ENCODE results near the gene VSTM2B.
"Not testable (repeated sequence)": the region's sequence is repeated elsewhere in the genome, so short reads cannot be mapped to it uniquely, and the experiment has no call there.

Gene VSTM2B

GRCh38 chr19:29525901-29526729 is at the start of gene VSTM2B:
TSS of gene VSTM2B (plus strand) at chr19:29525994. CDS start at chr19:29526584, 590 bp downstream.
- DNase-seq (ENCODE audit: low spot score) = no peak

- no peak for DNase-seq (ENCODE audit: low spot score)
Observed at GRCh38 chr19:29476528-29476927, 49.3 kb upstream of the VSTM2B start.

DNA sequence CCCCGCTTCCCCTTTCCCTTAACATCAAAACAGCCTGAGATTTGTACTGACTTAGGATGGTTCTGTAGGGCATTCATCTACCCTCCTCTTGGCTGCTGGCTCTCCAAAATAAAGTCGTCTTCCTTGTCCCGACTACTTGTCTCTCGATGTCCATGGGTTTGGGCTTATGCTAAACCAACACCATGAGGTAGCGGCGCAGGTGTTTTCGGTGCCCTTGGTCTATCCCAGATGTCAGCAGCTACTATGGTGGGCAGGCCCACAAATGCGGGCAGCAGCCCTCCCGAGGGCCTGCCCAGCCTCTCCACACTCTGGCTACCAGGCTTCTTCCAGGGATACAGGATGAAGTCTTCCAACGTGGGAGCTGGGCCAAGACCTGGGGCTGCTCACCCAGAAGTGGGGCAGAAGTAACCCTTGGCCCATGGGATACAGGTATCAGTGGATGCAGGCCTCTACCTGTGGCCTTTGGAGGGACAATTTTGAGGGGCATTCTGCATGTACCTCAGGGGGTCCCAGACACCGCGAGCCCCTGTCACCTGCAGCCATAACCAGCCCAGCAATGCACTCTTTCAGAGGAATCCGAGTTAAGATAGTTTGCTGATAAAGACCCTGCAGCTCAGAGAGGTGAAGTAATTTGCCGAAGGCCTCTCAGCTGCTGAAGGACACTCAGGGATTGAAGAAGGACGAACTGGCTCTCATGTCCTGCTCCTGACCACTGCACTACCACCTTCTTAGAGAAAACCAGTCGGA is 47.8 kb upstream of the VSTM2B start:
- DNase-seq (ENCODE audit: low spot score) = no peak

DNA sequence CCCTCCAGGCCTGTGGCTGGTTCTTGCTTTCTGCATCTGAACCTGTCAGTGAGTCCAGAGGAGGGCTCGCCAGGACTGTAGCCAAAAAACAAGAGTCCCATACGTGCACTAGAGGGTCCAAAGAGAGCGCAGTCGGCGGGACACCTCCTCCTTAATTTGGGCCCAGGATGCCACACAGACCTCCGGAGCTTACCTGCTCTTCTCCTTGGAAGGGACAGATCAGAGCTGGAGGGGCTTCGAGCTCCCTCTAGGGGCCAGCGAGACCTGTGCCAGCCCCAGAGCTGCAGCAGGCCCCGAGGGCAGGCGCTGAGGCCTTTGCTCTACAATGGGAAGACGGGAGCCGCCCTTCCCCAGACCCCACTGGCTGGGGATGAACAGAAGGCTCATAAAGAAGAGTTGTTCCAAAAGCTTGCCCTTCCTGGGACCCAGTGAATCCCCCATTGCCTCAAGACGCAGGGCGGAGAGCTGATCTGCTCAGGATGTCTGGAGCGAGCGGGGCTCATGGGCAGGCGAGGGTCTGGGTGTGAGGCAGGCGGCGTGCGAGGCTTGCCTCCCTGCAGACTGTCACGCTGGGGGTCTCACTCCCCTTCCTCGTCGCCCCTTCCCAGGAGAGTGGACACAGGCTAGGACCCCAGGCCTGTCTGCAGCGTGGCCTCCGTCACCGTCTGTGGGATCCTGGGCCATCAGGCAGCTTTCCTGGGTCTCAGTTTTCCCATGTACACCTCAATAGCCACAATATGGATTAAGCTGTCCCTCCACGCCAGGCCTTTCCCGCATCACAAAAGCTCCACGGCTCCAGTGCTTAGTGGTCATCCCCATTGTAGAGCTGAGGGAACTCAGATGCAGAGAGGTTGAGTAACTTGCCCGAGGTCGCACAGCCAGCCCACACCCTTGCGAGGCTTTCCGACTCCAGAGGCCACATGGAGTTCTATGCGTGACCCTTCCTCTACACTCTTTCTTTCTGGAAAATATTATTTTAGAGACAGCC is 46.9 kb upstream of the VSTM2B start:
- DNase-seq (ENCODE audit: low spot score) = no peak

DNA sequence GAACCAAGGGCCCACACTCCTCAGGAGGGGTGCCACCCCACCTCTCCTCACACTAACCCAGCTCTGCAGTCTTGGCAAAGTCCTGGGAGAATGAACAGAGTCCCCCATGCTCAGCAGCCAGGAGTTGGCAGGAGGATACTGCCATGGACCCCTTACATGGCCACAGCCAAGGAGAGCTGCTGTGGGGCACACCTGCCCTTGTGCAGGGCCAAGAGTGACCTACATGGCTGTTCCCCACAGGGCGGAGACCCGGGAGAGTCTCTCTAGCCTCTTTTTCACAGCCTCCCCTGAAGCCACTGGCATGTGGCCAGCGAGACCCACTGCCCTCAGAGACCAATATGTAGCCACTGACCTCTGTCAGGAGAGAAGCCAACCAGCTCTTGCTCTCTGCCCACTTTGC is 45.9 kb upstream of the VSTM2B start:
- no peak for DNase-seq (ENCODE audit: low spot score)

DNA sequence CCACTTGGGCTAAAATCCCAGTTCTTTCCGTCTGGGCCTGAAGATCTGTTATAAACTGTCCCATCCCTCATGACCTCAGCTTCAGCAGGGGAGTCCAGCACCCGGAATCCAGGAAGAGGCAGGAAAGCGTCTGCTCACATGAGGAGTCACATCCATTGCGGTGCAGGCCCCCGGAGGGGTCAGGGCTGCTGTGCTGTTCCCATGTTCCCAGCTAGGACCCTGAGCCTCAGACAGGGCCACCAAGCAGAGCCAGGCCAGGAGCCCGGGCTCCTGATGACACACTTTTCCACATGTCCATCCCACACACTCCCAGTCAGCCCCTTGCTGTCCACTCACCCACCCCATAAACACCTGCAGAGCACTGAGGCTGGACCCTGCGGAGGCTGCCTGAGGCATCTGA is 45.3 kb upstream of the VSTM2B start:
- DNase-seq (ENCODE audit: low spot score) = no peak

DNA sequence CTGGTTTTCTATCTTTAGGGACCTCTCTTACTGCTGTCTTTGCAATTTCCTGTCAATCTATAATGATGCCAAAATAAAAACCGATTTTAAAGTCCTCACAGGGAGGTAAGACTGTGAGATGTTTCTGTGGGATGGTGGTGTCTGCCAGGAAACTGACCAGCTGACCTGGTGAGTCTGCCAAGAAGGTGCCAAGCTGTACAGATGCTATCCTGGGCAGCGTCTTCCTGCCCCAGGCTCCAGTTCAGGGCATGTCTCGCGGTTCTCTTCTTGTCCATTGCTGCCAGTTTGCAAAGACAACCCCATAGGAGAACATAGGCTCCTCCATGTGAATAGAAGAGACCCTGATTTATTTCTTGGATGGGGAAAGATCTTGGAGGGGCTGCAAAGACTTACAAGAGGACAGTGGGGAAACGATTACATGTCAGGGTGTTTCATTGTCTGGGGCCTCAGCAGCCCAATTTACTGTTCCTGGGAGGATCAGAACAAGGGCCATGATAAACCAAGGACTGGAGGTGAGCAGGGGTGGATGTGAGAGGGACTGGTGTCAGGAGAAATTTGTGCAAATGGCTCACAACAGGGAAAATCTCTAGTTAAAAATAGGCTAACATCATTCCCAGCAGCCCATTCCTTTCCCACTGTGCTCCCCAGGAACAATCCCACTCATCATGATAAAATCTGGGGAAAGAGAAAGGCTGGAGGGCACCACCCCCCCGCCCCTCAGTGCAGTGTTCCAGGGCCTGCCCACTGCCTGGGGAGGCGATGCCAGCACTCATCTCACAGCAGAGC is 42.7 kb upstream of the VSTM2B start:
- DNase-seq (ENCODE audit: low spot score) = no peak

DNA sequence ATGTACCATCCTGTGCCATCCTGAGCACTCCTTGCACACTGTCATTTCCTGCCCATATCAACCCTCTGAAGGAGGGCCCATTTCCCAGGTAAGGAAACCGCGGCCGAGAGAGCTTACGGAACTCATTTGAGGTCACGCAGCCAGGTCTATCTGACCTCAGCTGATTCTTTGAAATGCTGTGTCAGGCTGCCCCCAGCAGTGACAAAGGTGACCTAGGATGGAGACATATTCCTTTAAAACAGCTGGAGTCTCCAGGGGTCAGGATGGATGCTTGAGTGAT is 42.2 kb upstream of the VSTM2B start:
- no peak for DNase-seq (ENCODE audit: low spot score)

DNA sequence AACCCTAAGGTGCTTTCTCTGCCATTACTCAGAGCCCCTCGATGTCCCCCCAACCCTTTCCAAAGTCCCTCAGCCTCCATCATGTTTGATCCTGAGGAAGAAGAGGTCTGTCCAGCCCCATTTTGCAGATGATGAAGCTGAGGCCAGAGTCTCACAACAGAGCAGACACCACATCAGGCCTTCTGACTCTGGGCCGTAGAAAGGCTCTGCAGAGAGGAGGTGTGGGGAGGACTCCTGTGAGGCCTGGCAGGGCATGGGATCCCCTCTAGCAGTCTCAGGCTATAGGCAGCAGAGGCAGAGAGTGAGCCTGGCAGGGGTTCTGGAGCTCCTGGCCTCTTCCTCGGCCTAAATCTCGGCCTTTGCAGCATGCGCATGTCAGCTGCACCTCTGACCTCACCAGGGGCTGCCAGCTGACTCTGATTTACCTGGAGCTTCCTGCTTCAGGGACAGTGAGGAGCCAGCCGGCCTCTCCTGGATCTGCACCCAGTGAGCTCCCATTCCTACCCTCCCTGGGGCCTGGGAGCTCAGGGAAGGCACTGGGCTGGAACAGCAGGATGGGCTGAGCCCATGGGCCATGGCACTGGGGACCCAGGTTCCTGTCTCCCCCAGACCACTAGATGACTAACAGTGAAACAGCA is 41.7 kb upstream of the VSTM2B start:
- no peak for DNase-seq (ENCODE audit: low spot score)

DNA sequence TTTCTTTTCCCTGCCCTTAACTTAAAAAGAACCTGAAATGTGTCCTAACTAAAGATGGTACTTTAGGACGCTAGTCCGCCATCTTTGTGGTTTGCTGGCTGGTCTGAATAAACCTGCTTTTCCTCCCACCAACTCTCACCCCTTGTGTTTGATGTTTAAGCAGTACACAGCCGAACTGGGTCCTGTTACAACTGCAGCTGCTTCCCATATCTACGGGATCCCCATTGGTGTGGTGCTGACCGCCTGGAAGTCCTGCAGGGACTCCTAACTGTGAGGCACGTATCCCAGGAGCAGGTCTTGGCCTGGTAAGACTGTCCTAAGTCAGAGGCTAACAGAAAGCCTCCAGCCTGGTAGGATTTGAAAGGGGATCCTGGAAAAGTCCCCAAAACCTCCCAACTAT is 40.9 kb upstream of the VSTM2B start:
- DNase-seq (ENCODE audit: low spot score) = no peak

GRCh38 chr19:29485293-29485692 is 40.5 kb upstream of the VSTM2B start:
- DNase-seq (ENCODE audit: low spot score) = no peak

GRCh38 chr19:29486961-29487360 is 38.8 kb upstream of the VSTM2B start:
- not testable (repeated sequence) for DNase-seq (ENCODE audit: low spot score)

DNA sequence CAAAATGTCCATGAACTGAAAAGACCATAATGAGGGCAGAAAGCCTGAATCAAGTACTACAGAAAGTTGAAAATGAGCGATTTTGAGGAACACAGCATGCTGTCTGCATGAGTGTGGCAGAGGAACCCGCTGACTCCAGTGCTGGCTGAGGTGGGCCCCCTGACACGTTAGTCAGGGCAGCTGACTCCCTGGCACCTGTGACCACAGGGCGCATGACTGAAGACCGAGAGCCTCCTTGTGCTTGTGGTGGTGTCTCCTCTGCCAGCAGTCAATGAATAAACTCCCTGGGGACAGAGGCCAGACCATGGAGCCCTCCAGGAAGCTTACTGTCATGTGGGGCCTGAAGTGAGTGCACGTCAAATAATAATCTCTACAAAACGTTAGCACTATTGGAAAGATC is 38.4 kb upstream of the VSTM2B start:
- DNase-seq (ENCODE audit: low spot score) = no peak

DNA sequence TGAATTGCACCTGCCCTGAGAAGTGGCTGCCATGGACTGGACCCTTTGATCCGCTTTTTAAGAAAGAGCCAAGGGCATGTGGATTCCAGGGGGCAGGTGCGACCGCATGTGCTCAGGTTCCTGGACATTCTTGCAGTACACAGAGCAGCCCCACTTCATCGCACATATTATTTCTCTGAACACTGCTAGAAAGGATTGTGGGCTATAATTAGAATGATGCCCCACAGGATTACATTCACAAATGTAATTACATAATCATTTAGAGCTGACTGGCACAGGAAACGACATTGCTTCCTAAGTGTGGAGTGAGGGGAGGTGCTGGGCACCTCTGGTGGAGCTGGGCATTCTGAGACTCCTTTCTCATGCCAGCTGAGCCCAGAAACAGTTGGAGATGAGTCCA is 37.5 kb upstream of the VSTM2B start:
- no peak for DNase-seq (ENCODE audit: low spot score)

- DNase-seq (ENCODE audit: low spot score) = no peak
Observed at GRCh38 chr19:29489172-29489951, 36.4 kb upstream of the VSTM2B start.

DNA sequence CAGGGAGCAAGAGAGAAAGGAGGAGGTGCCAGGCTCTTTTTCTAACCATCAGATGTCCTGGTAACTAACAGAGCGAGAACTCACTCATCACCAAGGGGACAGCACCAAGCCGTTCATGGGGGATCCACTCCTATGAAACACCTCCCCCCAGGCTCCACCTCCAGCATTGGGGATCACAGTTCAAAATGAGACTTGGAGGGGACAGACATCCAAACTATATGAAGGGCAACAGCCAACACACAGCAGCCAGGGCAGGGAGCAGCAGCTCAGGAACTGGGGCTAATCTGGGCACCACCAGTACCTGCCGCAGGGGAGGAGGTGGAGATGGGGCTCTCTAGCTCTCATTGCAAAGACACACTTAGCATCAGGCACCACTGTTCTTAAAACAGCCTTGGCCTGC is 34.3 kb upstream of the VSTM2B start:
- no peak for DNase-seq (ENCODE audit: low spot score)

DNA sequence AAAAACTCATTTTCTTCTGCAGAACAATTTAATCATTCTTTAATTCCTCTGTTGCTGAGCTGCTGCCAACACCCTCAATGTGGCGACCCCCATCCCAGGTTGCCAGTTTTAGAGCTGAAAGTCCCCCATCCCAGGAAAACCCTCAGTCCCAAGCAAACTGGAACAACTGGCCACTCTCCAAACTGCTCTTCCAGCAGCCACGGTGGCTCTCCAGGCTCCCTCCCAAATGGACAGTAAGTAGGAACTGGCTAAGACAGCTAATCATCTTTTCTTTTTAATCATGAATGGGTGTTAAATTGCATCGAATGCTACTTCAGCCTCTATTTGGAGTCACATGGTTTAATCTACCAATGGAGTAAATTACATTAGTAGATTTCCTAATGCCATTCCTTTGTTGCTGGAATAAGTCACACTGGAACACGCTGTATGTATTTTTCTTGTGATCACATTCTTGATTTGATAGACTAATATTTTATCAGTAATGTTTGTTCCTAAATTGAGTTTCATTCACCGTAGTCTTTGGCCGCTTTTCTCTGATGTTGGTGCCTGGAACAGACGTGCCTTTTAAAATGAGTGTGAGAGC is 33.7 kb upstream of the VSTM2B start:
- DNase-seq (ENCODE audit: low spot score) = no peak

DNA sequence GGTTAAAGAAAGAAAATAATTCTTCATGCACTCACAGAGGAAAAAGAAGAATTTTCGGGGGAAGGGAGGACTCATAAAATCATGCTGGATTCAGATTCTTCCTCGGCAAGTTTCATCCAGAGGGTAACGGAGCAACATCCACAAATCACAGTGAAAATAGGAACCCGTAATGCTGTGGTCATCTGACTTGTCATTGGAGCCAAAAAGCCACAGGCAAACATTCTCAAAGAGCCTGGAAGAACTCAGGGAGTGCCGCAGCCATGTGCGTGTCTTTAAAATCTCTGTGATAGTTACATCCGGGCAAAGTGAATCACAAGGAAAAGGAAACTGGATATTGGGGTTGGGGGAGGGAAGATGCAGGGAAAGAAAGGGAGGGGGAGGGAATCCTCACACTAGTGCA is 33.0 kb upstream of the VSTM2B start:
- no peak for DNase-seq (ENCODE audit: low spot score)

GRCh38 chr19:29495091-29495490 is 30.7 kb upstream of the VSTM2B start:
- DNase-seq (ENCODE audit: low spot score) = no peak

DNA sequence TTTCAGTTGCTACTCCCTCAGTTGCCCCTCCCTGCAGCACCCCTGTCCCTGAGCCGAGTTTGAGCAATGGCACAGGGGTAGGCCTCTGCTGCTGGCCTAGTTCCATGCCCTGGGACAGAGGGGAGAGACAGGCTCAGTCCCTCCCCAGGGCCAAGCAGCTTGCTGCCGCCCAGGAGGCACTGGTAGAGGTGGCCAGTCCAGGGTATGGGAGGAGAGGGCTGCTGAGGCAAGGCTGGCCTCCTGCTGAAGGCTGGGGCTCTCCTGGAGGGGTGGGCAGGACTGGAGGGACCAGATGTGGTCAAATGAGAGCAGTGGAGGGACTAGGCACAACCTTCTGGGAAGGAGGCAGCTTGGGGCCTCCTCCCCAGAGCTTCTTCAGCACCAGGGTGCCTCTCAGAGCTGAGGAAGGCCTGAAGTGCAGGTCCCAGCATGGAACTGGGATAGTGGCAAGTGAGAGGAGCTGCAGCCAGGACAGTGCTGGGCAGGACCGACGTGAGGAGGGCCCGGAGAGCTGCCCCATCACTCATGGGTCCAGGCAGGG is 29.8 kb upstream of the VSTM2B start:
- no peak for DNase-seq (ENCODE audit: low spot score)
